H1 (cell line): Measurements from ENCODE around the gene PREX1. TPM values are rescaled to one million over a fixed set of nuclear protein-coding genes. Genes with fewer than 3 reads are reported as not detected.

Source experiments
- CTCF ChIA-PET: fragments of 300-600 bp; sonication (Branson Sonifier 250); formaldehyde crosslinking; loops from one replicate; lab custom pipeline; 2021; ENCODE audit not compliant: partially characterized antibody; lab: Charles Lee
- POLR2A ChIA-PET: fragments of 300-600 bp; sonication (Branson Sonifier 250); formaldehyde crosslinking; loops from one replicate; lab custom pipeline; 2021; ENCODE audit warnings: inconsistent platforms; ENCODE audit not compliant: partially characterized antibody; lab: Charles Lee
- DNase-seq, 2 experiments: peaks; one replicate each; pipeline versions ENCODE4 v3.0.0 to v3.0.0-alpha.2; 2010 to 2022; ENCODE audit warnings: low spot score in 2 of 2, low read depth in 1 of 2, mixed read lengths in 1 of 2
- FAIRE-seq: peaks from 2 replicates; lab custom pipeline; 2011; peaks lifted over from hg19 to GRCh38; lab: Jason Lieb, UNC
- H2AFZ ChIP-seq: 2 replicates; pipeline ENCODE4 v1.8.1; 2012; ENCODE audit warnings: low read length, inconsistent platforms
- H2AK5ac ChIP-seq: 2 replicates; pipeline ENCODE4 v1.6.1; 2013; ENCODE audit warnings: low read depth, low read length
- H2BK120ac ChIP-seq: replicated peaks from 2 replicates; pipeline ENCODE3; 2013; ENCODE audit warnings: low read depth, low read length, inconsistent platforms
- H2BK12ac ChIP-seq: 2 replicates; pipeline ENCODE4 v1.6.1; 2013; ENCODE audit warnings: low read depth, low read length
- H2BK15ac ChIP-seq: 2 replicates; pipeline ENCODE4 v1.6.1; 2013; ENCODE audit warnings: low read length
- H2BK20ac ChIP-seq: 2 replicates; pipeline ENCODE4 v1.6.1; 2013; ENCODE audit warnings: low read length
- H2BK5ac ChIP-seq: 2 replicates; pipeline ENCODE4 v1.6.1; 2013; ENCODE audit warnings: low read depth, low read length
- H3K14ac ChIP-seq: 2 replicates; pipeline ENCODE4 v1.6.1; 2013; ENCODE audit warnings: inconsistent platforms; ENCODE audit not compliant: insufficient read length
- H3K18ac ChIP-seq: 2 replicates; pipeline ENCODE4 v1.6.1; 2013; ENCODE audit warnings: low read length; ENCODE audit errors: extremely low read depth
- H3K23ac ChIP-seq: 2 replicates; pipeline ENCODE4 v1.6.1; 2013; ENCODE audit warnings: inconsistent platforms; ENCODE audit not compliant: insufficient read length
- H3K23me2 ChIP-seq: 2 replicates; pipeline ENCODE4 v1.6.1; 2013; ENCODE audit warnings: low read depth, low read length
- H3K27ac ChIP-seq: 2 replicates; pipeline ENCODE4 v1.6.1; 2011; ENCODE audit warnings: low read depth, low read length, inconsistent platforms
- H3K27me3 ChIP-seq, 4 experiments: replicated peaks in 1 of 4; 1 replicate in 1 of 4; 2 replicates in 3 of 4; pipeline versions ENCODE4 v1.6.1 to v1.8.1; 2011 to 2013; ENCODE audit warnings: low read length in 3 of 4, mild to moderate bottlenecking in 3 of 4, inconsistent platforms in 2 of 4, mixed read lengths in 2 of 4, moderate library complexity in 1 of 4; ENCODE audit not compliant: control insufficient read depth in 3 of 4, insufficient read depth in 3 of 4; ENCODE audit errors: extremely low read depth in 1 of 4
- H3K36me3 ChIP-seq, 4 experiments: 2 replicates each; pipeline versions ENCODE4 v1.6.1 to v1.8.1; 2011 to 2013; ENCODE audit warnings: mild to moderate bottlenecking in 4 of 4, low read length in 3 of 4, moderate library complexity in 2 of 4, control low read depth in 1 of 4, inconsistent platforms in 1 of 4; ENCODE audit not compliant: insufficient read depth in 4 of 4, control insufficient read depth in 2 of 4
- H3K4ac ChIP-seq: replicated peaks from 2 replicates; pipeline ENCODE3; 2013; ENCODE audit warnings: low read length, low read depth, mixed read lengths, inconsistent platforms; ENCODE audit not compliant: insufficient read length
- H3K4me1 ChIP-seq, 4 experiments: replicated peaks in 1 of 4; 1 replicate in 1 of 4; 2 replicates in 3 of 4; pipeline versions ENCODE4 v1.6.1 to v1.8.1; 2011 to 2013; ENCODE audit warnings: low read length in 3 of 4, inconsistent platforms in 2 of 4, mixed read lengths in 1 of 4; ENCODE audit not compliant: insufficient read depth in 4 of 4, control insufficient read depth in 3 of 4
- H3K4me2 ChIP-seq, 2 experiments: 2 replicates each; pipeline versions ENCODE4 v1.6.1 to v1.8.1; 2011 to 2013; ENCODE audit warnings: low read depth in 2 of 2, low read length in 2 of 2, control low read depth in 1 of 2, inconsistent platforms in 1 of 2, mild to moderate bottlenecking in 1 of 2; ENCODE audit not compliant: insufficient read depth in 1 of 2
- H3K4me3 ChIP-seq, 4 experiments: fragments of 200-600, 300-600 bp in 1 of 4; sonication (generic), shearing (Covaris generic), sonication (Bioruptor Twin) in 1 of 4; 2 replicates each; pipeline versions ENCODE4 v1.5.1 to v1.8.1; 2011 to 2016; ENCODE audit warnings: low read length in 4 of 4, low read depth in 3 of 4, control low read depth in 2 of 4, inconsistent platforms in 2 of 4, mild to moderate bottlenecking in 2 of 4, mixed read lengths in 1 of 4, moderate library complexity in 1 of 4; ENCODE audit not compliant: insufficient read depth in 2 of 4; ENCODE audit errors: extremely low read depth in 1 of 4
- H3K56ac ChIP-seq: replicated peaks from 2 replicates; pipeline ENCODE3; 2013; ENCODE audit warnings: low read depth, mild to moderate bottlenecking, mixed read lengths, low read length, inconsistent platforms; ENCODE audit not compliant: insufficient read length
- H3K79me1 ChIP-seq: 2 replicates; pipeline ENCODE4 v1.6.1; 2013; ENCODE audit warnings: low read depth, low read length, control low read depth
- H3K79me2 ChIP-seq, 2 experiments: 2 replicates each; pipeline versions ENCODE4 v1.6.1 to v1.8.1; 2012 to 2013; ENCODE audit warnings: low read length in 2 of 2, mild to moderate bottlenecking in 2 of 2, inconsistent platforms in 1 of 2; ENCODE audit not compliant: insufficient read depth in 2 of 2, control insufficient read depth in 1 of 2
- H3K9ac ChIP-seq, 4 experiments: replicated peaks in 1 of 4; 1 replicate in 1 of 4; 2 replicates in 3 of 4; pipeline versions ENCODE4 v1.6.1 to v1.8.1; 2011 to 2013; ENCODE audit warnings: low read depth in 3 of 4, low read length in 3 of 4, control low read depth in 2 of 4, mild to moderate bottlenecking in 2 of 4, moderate library complexity in 2 of 4, inconsistent platforms in 1 of 4; ENCODE audit errors: extremely low read depth in 1 of 4
- H3K9me3 ChIP-seq, 2 experiments: 2 replicates each; pipeline versions ENCODE4 v1.6.1 to v1.8.1; 2012 to 2013; ENCODE audit warnings: mild to moderate bottlenecking in 2 of 2, moderate library complexity in 2 of 2, control low read depth in 1 of 2, inconsistent platforms in 1 of 2, low read depth in 1 of 2, low read length in 1 of 2, mixed read lengths in 1 of 2; ENCODE audit not compliant: insufficient read depth in 2 of 2
- H4K20me1 ChIP-seq, 2 experiments: replicated peaks in 1 of 2; 2 replicates each; pipeline versions ENCODE3 to v1.8.1; 2011 to 2013; ENCODE audit warnings: inconsistent platforms in 2 of 2, low read length in 2 of 2, mild to moderate bottlenecking in 1 of 2; ENCODE audit not compliant: insufficient read depth in 2 of 2, control insufficient read depth in 1 of 2
- H4K5ac ChIP-seq: 2 replicates; pipeline ENCODE4 v1.6.1; 2013; ENCODE audit warnings: low read length, low read depth, mixed read lengths, inconsistent platforms; ENCODE audit not compliant: insufficient read length
- H4K8ac ChIP-seq: 2 replicates; pipeline ENCODE4 v1.8.0; 2013; ENCODE audit warnings: mild to moderate bottlenecking, moderate library complexity, low read length, inconsistent platforms; ENCODE audit not compliant: insufficient read depth; ENCODE audit errors: extremely low read depth
- H4K91ac ChIP-seq: replicated peaks from 2 replicates; pipeline ENCODE3; 2013; ENCODE audit warnings: low read length, mixed read lengths, inconsistent platforms; ENCODE audit not compliant: insufficient read length
- CHD2 ChIP-seq: IDR thresholded peaks from 2 replicates; pipeline ENCODE4 v1.6.1; 2012; ENCODE audit warnings: low read length, improper control_type of control experiment
- GTF2F1 ChIP-seq: IDR thresholded peaks from 2 replicates; pipeline ENCODE4 v1.6.1; 2012; ENCODE audit warnings: low read depth, low read length, improper control_type of control experiment, borderline replicate concordance
- HDAC6 ChIP-seq: IDR thresholded peaks from one replicate; pipeline ENCODE4 v1.7.1; 2012; ENCODE audit warnings: low read depth, mild to moderate bottlenecking, inconsistent platforms, low read length, moderate library complexity
- KDM1A ChIP-seq: fragments of 200-600, 300-600 bp; sonication (generic); IDR thresholded peaks from 2 replicates; pipeline ENCODE4 v1.7.1; 2016; ENCODE audit warnings: mild to moderate bottlenecking, low read length, borderline replicate concordance
- POLR2A ChIP-seq, 2 experiments: IDR thresholded peaks; 1 replicate in 1 of 2; 2 replicates in 1 of 2; pipeline ENCODE4 v1.6.1; 2011; ENCODE audit warnings: low read depth in 2 of 2, low read length in 2 of 2, mild to moderate bottlenecking in 2 of 2; ENCODE audit errors: control extremely low read depth in 1 of 2
- SIX5 ChIP-seq: IDR thresholded peaks from 2 replicates; pipeline ENCODE4 v1.6.1; 2011; ENCODE audit warnings: mild to moderate bottlenecking, low read depth, low read length
- SP4 ChIP-seq: IDR thresholded peaks from 2 replicates; pipeline ENCODE4 v1.6.1; 2012; ENCODE audit warnings: low read length, inconsistent platforms
- TBP ChIP-seq: IDR thresholded peaks from 2 replicates; pipeline ENCODE4 v1.6.1; 2011; ENCODE audit warnings: low read depth, low read length, improper control_type of control experiment
- ZNF274 ChIP-seq: IDR thresholded peaks from 2 replicates; pipeline ENCODE4 v1.7.0; 2012; ENCODE audit warnings: low read length, borderline replicate concordance; ENCODE audit errors: extremely low read depth
- WGBS, 2 experiments: shearing (Covaris generic) in 1 of 2; methylation state at CpG; one replicate each; pipeline versions ENCODE4 v1.1.6 to v1.1.7; 2013 to 2015; ENCODE audit warnings: low lambda C conversion rate in 2 of 2, mixed read lengths in 2 of 2, inconsistent platforms in 1 of 2, low coverage in 1 of 2, missing lambda C conversion rate in 1 of 2; ENCODE audit not compliant: insufficient replicate concordance in 2 of 2, insufficient coverage in 1 of 2, insufficient read length in 1 of 2; ENCODE audit errors: extremely low coverage in 1 of 2, missing lambda C conversion rate in 1 of 2; 5-methylcytosine and 5-hydroxymethylcytosine counted together
- polyA plus RNA-seq, 7 experiments: library from polyadenylated mRNA; depleted of rRNA in 3 of 7; stranded (reverse) in 5 of 7; unstranded in 2 of 7; fragments of >200 nt in 5 of 7; fragments of 200-250 nt in 2 of 7; gene quantifications; 1 replicate in 5 of 7; 2 replicates in 1 of 7; 4 replicates in 1 of 7; pipeline versions ENCODE4 v1.2.1 to v1.2.3, GENCODE V29; 2011 to 2013; ENCODE audit warnings: missing spikeins in 2 of 7, mixed read lengths in 2 of 7
- total RNA-seq: library from RNA; stranded (reverse); fragmentation: NEBNext Ultra II Directional; extraction: Animal tissue kit (Norgen Biotek cat#: 25700); gene quantifications from 2 replicates; pipeline ENCODE4 v1.2.1, GENCODE V29; 2021
- TF ChIP-seq, protein P1 (sequence below): IDR thresholded peaks from 2 replicates; pipeline ENCODE4 v1.6.1; 2012; ENCODE audit warnings: inconsistent platforms

The PREX1 gene
- total and polyA plus RNA-seq, 2 of the 8 experiments (the other 6 are each of a cell fraction or from before 2014, with no cell fraction given) = 10.7 to 12.8 TPM

DNA sequence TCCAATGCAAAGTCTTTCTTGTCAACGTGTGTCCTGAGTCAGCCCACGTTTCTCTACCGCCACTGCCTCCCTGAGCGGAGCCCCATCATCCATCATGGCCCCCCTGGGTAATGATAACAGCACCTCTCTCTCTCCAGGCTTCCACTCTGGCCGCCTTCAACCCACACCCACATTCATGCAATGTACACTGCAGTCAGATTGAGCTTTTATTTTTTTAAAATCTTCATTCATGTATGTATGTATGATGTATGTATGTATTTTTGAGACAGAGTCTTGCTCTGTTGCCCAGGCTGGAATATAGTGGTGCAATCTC is 245.2 kb downstream of the PREX1 start:
- Histone ChIP-seq H3K79me1 (no peaks in the 10 kb centered on the region), H2BK120ac (no peak overlapping the region), H2AFZ (peak overlapping the region; percentile 92; the same call in 1 of the 2 replicates), H3K36me3 (no peaks in the 10 kb centered on the region), H3K23me2 (no peaks in the 10 kb centered on the region; the same call in 1 of the 2 replicates), H3K23ac (no peak overlapping the region), H3K27ac (no peak overlapping the region), H3K56ac (no peak overlapping the region), H3K9me3 (peaks cover 0 to 6% of the 10 kb centered on the region in 2 experiments; a peak in 1 of 4 replicates), H3K4ac (no peak overlapping the region), H3K79me2 (no peaks in the 10 kb centered on the region), H4K5ac (no peak overlapping the region), H4K91ac (no peak overlapping the region), H2AK5ac (no peak overlapping the region), H4K8ac (no peak overlapping the region), H3K18ac (no peak overlapping the region), H3K14ac (no peak overlapping the region), H3K4me2 (no peak overlapping the region), H2BK20ac (no peak overlapping the region), H2BK5ac (no peak overlapping the region), H3K4me1 (no peaks in the 10 kb centered on the region), H3K9ac (no peak overlapping the region), H3K27me3 (no peaks in the 10 kb centered on the region), H2BK12ac (no peak overlapping the region), H4K20me1 (no peaks in the 10 kb centered on the region), H2BK15ac (no peak overlapping the region), H3K4me3 (no peak overlapping the region)
- ChIA-PET POLR2A (no interaction called here), CTCF (interaction anchor here (0.6 to 1.1 kb wide), 4 partner anchors 19 to 219 kb away, joined by 3 read pairs; no protein-coding TSS in a partner anchor)
- TF ChIP-seq, protein P1, sequence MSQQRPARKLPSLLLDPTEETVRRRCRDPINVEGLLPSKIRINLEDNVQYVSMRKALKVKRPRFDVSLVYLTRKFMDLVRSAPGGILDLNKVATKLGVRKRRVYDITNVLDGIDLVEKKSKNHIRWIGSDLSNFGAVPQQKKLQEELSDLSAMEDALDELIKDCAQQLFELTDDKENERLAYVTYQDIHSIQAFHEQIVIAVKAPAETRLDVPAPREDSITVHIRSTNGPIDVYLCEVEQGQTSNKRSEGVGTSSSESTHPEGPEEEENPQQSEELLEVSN = no peak
- TF ChIP-seq KDM1A = no peak
- no peak for TF ChIP-seq SP4
- no peak for TF ChIP-seq CHD2
- TF ChIP-seq GTF2F1 = no peak
- no peak for TF ChIP-seq ZNF274
- no peak for TF ChIP-seq TBP
- no peak for TF ChIP-seq HDAC6
- no peak for TF ChIP-seq SIX5
- TF ChIP-seq POLR2A (IDR thresholded peaks at IDR 0.05; ENCODE audit: control extremely low read depth in 1 of 2, low read depth in 2 of 2, low read length in 2 of 2) = no peak
- WGBS, 2 experiments = 63% methylated on average over 5 of the region's 5 CpGs; no CpG with 5 or more reads in 1 of the 2 experiments
- DNase-seq = no peak
- no peak for FAIRE-seq
